Epithelial cell of prostate (primary cell): ENCODE measurements around the gene TBC1D5.
"Not testable (repeated sequence)": the region's sequence is repeated elsewhere in the genome, so short reads cannot be mapped to it uniquely, and the experiment has no call there.

ENCODE experiments used
- DNase-seq: peaks from one replicate; pipeline ENCODE4 v3.0.0-alpha.2; 2011; ENCODE audit warnings: low read depth, low spot score
- H3K27ac ChIP-seq: fragments of 450-650 bp; 2 replicates; pipeline ENCODE4 v1.5.1; 2017; ENCODE audit warnings: mild to moderate bottlenecking

The TBC1D5 gene

DNA sequence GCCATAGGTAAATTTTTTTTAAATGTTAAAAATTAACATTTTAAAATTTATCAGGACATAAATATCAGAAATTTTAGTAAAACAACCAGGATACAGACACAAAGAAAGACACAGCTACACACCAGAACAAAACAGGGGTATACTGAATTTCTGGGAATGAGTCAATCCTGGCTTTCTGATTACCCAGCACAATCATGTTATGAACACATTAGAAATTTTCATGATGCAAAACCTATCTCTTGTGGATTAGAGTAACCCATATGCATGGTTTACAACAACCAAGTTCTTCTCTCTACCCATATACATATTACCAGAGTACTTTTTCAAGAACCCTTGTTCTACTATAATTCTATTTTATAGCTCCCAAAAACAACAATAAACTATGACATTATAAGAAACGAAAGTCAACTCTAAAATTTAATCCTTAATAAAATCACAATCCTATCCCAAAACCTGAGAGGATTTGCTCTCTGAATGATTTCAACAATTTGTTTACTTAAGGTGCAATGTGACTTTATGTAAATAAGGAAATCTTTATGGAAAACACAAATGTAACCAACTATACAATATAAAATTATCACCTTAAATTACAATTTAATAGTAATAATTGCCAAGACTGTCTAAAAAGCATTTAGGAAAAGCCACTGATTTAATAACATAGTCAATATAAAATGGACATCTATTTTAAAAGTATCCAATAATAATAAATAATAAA is 184.5 kb downstream of the TBC1D5 start:
- DNase-seq, result no peak
- no peak overlapping the region for H3K27ac ChIP-seq

DNA sequence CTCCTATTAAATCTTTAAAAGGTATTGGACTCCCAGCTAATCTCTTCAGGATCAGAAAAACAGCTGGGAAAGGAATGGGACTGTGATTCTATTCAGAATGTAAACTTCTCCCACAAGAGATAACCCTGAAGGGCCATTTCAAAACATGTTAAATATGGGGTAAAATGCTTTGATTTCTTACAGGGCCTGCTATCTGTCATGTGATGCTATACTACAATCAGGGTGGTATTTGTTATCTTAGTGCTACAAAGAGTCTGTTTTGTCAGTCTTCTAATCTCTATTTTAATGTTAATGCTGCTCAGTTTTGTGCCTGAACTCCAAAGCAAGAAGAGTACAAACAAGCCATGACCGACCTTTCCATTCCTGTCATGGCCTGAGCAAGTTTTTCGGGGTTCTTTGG is 186.9 kb downstream of the TBC1D5 start:
- no peak for DNase-seq
- no peak overlapping the region for H3K27ac ChIP-seq

DNA sequence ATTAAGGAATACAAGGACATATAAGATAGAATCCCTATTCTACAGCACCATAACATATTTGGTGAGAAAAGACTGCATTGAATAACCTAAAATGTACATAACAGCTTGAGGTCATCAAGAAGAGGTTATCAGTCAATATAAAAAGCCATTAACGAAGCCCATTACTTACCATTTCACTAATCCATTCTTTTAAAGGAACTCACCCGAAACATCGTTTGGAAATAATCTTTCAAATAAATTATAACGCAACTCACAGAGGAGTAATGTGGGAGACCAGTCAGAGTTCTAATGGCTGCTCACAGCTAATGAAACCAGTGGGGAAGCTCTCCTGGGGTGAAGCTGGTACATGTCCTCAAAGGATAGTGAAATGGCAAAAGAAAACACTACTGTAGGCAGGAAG is 188.4 kb downstream of the TBC1D5 start:
- no peak overlapping the region for H3K27ac ChIP-seq
- no peak for DNase-seq

DNA sequence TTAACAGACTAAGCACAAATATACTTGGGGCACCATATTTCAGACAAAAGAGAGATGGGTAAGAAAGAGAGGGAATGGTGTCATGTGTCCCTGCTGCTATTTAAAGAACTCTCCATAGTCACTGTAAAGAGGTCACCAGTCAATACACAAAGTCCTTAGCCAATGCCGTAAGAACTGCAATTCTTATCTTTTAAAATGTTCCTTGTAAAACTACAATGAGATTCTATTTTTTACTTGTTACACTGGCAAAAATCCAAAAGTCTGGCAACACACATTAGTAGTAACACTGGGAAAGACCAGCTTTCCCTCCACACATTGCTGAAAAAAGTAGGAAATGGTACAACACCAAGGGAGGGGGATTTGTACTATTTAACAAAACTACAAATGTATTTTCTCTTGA is 189.4 kb downstream of the TBC1D5 start:
- no peak for DNase-seq
- H3K27ac ChIP-seq, result no peak overlapping the region

DNA sequence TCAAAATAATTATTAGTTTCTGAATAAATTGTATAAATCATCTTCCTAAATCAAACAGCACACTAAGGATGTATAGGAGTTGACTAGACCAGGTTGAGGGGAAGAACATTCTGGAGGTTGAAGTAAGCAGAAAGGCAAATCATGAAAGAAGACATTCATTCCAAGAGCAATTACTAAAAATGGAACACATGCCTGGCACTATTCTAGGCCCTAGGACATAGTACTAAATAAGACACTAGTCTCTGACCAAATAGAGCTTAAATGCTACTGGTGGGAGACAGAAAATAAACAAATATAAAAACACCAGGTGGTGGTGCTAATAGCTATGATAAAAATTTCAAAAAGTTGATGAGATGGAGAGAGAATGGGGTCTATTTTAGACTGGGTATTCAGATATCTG is 190.1 kb downstream of the TBC1D5 start:
- DNase-seq, result no peak
- H3K27ac ChIP-seq, result no peak overlapping the region

DNA sequence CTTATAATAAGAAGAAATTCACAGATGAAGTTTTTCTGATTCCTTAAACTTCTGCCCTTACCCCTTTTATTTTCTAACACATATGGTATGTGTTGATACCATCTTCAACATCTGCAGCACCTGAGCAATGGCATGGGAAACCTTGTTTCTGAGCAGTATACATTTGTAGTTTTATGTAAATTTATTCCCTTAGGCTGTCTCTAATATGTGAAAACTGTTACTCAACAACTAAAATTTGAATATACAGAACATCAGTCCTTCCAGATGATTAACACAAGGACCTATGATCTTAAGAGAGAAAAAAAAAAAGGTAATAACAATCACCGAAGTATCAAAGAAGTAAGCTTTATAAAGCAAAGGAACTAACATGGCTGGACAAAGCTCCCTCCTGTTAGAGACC is 190.5 kb downstream of the TBC1D5 start:
- no peak overlapping the region for H3K27ac ChIP-seq
- no peak for DNase-seq

DNA sequence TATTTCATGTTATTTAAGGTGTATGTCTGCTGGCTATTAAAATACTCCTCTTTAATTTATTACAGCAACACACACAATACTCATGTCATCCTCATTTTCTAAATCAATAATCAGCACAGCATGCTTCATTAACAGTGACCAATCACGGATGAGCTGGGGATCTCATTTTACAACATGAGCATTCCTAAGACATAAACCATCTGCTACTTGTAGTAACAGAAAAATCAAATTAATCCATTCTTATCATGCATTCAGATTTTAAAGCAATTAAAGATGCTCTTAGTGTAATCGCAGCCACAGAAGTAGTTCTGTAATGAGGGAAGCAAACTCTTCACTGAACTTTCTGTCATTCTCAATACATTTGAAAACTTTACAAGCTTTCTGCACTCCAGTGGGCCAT is 191.1 kb downstream of the TBC1D5 start:
- H3K27ac ChIP-seq, result no peak overlapping the region
- no peak for DNase-seq

DNA sequence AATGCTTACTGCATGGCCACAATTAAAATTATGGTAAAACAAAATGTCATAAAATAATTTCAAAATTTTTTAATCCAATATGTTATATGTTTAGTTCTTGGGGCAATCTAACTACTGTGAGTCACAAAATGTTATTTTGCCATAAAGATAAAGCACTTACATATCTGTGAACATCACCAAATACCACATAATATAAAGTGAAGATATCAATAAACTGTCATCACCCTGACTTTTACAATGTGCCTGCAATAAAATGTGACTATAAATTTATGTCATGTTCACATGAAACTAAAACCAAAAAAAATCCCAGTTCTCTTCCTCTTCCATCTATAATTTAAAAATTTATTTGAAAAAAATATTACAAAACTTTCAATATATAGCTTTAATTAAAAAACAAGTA is 191.8 kb downstream of the TBC1D5 start:
- DNase-seq, result no peak
- H3K27ac ChIP-seq, result no peak overlapping the region

DNA sequence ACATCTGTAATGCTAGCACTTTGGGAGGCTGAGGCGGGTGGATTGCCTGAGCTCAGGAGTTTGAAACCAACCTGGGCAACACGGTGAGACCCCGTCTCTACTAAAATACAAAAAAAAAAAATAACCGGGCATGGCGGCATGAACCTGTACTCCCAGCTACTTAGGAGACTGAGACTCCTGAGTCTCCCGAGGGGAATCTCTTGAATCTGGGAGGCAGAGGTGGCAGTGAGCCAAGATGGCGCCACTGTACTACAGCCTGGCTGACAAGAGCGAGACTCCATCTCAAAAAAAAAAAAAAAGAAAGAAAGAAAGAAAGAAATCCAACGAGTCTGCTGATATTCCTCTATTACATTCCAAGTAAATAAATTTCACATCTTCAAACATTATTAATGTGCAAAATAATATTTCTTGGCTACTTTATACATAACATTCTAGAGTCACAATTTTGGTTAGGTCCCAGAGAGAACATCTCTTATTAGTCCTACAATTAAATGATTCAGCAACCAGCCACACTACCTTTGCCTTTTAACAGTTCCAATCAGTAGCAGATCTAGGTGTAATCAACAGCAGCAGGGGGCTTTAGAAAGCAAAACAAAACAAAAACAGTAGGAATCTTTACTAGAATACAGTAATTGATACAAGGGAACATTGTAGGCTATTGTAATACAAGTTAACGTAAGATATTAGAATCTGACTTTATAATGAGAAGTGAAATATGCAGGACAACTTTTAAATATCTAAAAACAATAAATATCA is 195.8 kb downstream of the TBC1D5 start:
- no peak for DNase-seq
- no peak overlapping the region for H3K27ac ChIP-seq

DNA sequence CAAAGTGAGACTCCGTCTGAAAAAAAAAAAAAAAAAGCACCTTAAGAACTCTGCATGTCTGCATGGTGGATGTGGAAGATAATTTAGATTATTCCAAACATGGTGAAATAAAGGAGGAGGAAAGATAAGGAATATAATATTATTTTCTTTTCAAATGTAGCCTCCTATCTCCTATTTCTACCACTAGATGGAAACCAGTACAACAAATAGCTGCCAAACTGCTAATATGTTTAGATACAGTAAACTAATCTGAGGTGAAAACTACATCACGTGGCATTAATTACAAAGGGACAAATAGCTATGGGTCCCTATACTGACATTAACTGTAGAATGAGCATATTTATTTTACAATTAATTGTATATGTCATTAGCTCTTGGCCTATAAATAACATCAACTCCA is 197.8 kb downstream of the TBC1D5 start:
- H3K27ac ChIP-seq, result no peak overlapping the region
- no peak for DNase-seq

DNA sequence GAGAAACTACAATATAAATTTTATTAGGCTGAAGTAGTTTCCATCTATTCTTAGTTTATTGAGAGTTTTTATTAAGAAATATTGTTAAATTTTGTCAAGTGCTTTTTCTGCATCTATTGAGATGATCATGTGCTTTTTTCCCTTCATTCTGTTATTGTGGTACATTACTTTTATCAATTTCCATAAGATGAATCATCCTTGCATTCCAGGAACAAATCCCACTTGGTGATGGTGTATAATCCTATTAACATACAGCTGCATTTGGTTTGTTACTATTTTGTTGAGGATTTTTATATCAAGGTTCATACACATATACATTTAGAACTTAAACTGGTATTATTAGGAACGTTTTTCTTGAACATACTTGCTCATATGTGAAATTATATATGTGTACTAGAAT is 199.8 kb downstream of the TBC1D5 start:
- no peak overlapping the region for H3K27ac ChIP-seq
- DNase-seq, result no peak

DNA sequence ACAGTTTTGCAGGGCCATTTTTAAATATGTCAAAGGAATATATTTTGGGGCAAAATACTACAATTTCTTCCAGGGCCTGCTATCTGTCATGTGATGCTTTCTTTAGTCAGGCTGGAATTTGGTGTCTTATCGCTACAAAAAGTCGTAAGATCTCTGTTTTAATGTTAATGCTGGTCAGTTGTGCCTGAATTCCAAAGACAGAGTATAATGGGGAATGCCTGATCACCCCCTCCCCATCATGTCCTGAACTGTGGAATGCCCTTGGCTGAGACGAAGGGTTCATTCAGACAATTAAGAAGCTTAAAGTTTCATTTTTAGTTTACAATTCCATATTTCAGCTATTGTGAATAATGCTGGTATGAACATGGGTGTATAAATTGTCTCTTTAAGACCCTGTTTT is 203.0 kb downstream of the TBC1D5 start:
- DNase-seq, result no peak
- no peak overlapping the region for H3K27ac ChIP-seq

DNA sequence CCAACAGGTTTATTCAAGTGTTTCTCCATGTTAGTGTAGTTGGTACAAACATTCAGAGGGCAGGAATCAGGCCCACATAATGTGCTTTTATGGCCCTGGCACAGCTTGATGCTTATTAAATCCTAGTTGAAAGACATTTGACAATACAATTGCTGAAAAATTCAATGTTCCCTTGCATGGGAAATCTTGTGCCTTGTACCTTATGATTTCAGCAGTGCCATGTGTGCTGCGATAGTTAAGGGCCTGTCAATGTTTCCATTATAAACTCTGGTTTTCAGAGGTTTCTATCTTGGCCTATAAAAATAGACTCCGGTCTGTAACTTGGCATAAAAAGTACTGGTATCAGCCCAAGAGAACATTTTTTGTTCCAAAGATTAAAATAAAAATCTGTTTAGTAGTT is 207.2 kb downstream of the TBC1D5 start:
- DNase-seq, result no peak
- no peak overlapping the region for H3K27ac ChIP-seq

DNA sequence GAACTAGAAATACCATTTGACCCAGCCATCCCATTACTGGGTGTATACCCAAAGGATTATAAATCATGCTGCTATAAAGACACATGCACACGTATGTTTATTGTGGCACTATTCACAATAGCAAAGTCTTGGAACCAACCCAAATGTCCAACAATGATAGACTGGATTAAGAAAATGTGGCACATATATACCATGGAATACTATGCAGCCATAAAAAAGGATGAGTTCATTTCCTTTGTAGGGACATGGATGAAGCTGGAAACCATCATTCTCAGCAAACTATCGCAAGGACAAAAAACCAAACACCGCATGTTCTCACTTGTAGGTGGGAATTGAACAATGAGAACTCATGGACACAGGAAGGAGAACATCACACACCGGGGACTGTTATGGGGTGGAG is 210.0 kb downstream of the TBC1D5 start:
- not testable (repeated sequence) for DNase-seq, H3K27ac ChIP-seq

DNA sequence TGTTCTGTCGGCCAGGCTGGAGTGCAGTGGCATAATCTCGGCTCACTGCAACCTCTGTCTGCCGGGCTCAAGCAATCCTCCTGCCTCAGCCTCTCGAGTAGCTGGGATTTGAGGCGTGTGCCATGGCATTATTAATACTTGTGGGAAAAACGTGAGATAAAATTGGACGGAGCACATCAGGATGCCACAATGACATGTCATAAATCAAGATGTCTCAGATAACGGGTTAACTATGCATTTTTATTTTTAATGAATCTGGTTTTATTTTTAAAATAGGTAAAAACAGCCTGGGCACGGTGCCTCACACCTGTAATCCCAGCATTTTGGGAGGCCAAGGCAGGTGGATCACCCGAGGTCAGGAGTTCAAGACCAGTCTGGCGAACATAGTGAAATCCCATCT is 212.8 kb downstream of the TBC1D5 start:
- no peak for DNase-seq

DNA sequence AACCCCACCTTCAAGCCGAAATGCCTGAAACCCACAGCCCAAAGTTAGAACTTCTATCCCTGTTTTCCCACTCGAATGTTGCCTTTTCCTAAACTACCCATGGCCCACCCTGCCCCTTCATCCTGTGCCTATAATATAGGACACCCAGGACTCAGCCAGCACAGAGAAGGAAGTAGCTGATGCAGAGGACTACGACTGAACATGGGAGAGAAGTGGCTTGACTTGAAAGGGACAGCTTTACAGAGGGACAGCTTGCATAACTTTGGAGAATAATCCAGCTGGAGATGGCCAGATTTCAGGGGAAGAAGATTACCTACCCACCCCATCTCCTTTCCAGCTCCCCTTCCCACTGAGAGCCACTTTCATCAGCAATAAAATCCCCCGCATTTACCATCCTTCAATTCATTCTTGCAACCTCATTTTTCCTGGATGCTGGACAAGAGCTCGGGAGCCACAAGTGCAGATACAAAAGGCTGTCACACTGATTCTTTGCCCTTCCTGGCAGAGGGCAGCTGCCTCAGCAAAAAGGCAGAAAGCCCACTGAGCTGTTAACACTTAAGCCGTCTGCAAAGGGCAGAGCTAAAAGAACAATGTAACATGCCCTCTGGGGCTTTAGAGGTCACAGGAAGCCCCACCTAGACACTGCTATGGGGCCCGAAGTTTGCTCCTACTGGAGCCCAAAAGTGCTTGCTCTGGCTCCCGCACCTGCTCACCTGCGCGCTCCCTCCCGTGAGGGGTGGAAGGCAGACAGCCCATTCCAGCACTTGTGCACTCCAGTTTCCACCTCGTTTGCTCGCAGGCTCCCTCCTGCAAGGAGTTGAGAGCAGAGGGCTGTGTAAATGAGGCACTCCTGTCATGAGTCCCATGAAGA is 224.0 kb downstream of the TBC1D5 start:
- DNase-seq, result no peak
- H3K27ac ChIP-seq, result no peak overlapping the region

More for the DNA sequence above, 212.8 kb downstream of the TBC1D5 start:
- H3K27ac ChIP-seq, result no peak overlapping the region

DNA sequence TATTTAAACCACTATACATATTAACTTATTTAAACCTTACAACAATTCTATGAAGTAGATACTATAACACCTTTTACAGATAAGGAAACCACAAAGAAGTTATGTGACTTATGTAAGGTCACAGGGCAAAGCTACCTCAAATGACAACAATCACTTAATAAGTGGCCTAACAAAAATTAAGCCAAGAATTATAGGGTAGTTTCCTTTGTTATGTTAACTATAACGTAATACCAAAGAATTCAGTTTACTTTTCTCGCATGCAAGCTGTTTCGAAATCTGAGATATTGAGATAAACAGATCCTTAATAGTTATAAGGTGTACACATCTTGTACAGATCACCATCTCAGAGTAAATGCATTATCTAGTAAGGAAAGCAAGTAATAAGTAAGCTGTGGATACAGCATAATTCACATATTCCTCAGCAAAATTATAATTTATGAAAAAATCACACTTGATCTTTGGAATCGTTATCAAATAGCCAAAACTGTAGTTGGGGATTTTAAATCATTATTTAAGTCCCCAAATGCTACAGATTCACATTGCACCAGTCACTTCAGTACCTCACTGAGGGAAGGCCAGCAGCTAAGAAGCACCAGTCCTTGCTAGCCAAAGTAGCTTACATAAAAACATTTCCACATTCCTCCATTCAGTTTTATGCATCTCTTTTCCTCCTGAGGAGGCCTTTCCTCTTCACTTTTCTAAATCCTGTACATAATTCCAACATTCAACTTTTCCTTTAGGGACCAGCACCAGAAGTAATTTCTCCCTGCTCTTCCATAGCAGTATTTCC is 226.8 kb downstream of the TBC1D5 start:
- no peak overlapping the region for H3K27ac ChIP-seq
- DNase-seq, result no peak

DNA sequence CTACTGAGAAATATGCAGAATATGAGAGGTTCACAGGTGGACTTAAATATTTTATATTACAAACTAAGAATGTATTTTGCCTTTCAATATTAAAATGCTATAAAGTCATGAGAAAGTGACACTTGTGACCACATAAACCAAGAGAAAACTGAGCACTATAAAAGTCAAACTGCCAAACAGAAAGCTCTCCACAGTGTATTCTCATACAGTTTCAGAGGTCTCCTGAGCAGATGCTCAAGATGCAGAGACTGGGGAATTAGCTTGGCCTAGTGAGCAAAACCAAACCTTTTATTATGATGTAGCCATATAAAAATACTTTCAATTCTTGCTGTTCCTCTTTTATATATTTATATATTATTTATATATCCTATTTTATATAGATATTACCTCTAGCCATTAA is 227.8 kb downstream of the TBC1D5 start:
- H3K27ac ChIP-seq, result no peak overlapping the region
- no peak for DNase-seq

DNA sequence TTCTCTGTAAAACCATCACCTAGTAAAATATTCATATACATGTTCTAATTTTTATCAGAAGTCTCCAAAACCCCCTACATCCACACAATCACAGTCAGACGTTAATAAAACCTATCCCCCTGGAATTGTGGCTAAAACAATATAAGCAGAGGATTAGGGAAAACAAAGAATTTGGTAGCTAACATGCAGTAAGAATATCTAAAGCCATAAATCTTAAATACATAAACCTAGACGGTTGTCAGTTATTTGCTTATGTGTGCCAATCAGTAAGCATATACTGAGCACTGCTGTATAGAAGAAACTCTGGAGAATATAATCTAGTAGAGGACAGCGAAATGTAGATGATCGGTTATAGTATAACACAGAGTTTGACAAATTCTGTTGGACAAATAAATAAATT is 232.2 kb downstream of the TBC1D5 start:
- no peak for DNase-seq
- no peak overlapping the region for H3K27ac ChIP-seq

DNA sequence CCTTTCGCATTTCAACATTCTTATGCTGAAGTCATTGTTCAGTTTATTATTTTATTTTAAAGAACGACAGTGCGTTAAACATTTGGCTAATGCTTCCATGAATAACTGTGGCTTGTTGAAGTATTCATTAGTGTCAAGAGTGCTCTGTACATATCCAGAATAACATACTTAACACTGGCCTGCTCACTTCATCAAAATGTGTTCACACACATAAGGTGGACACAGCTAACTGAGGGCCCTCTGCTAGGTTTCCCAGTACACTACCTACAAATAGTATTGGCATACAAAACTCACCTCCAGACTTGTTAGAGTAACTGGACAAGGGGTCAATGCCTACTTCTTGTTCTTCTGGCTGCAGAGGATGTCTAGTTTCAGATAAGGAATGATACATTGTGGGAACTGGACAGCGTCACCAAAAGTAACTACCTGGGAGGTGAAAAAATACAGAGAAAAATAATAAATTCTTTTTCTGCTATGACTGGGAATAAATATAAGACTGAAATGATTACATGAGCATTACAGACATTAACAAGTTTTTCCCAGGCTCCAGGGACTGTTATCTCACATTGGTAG is 234.2 kb downstream of the TBC1D5 start:
- H3K27ac ChIP-seq, result no peak overlapping the region
- DNase-seq, result no peak
